ENCODE data around the gene SCRT2.
"Not testable (repeated sequence)": the region's sequence is repeated elsewhere in the genome, so short reads cannot be mapped to it uniquely, and the experiment has no call there.

The SCRT2 gene

GRCh38 chr20:675453-676314 lies at the start of gene SCRT2:
TSS of gene SCRT2 (minus strand) at chr20:675802. CDS start at chr20:675601, 201 bp downstream.
- no peak within 1 kb of the TSS for H3K4me3 ChIP-seq (ENCODE audit: control insufficient read depth, low read depth, low read length)
- no peak for TF ChIP-seq CTCF (IDR thresholded peaks at IDR 0.05; ENCODE audit: control insufficient read depth, insufficient read depth, low read depth, low read length, missing control alignments)
- peak; percentile 10 for DNase-seq (ENCODE audit: low read depth)

GRCh38 chr20:724797-725196 lies 49.2 kb upstream of the SCRT2 start:
- H3K4me3 ChIP-seq (ENCODE audit: control insufficient read depth, low read depth, low read length); DNase-seq (ENCODE audit: low read depth): not testable (repeated sequence)

- H3K4me3 ChIP-seq (ENCODE audit: control insufficient read depth, low read depth, low read length) = no peak overlapping the region
- no peak for DNase-seq (ENCODE audit: low read depth)
- no peak for TF ChIP-seq CTCF (IDR thresholded peaks at IDR 0.05; ENCODE audit: control insufficient read depth, insufficient read depth, low read depth, low read length, missing control alignments)
Observed at GRCh38 chr20:723756-724155, 48.2 kb upstream of the SCRT2 start.

GRCh38 chr20:722822-723644 lies 47.4 kb upstream of the SCRT2 start:
- no peak for TF ChIP-seq CTCF (IDR thresholded peaks at IDR 0.05; ENCODE audit: control insufficient read depth, insufficient read depth, low read depth, low read length, missing control alignments)
- no peak for DNase-seq (ENCODE audit: low read depth)
- no peak overlapping the region for H3K4me3 ChIP-seq (ENCODE audit: control insufficient read depth, low read depth, low read length)

GRCh38 chr20:721876-722275 lies 46.3 kb upstream of the SCRT2 start:
- H3K4me3 ChIP-seq (ENCODE audit: control insufficient read depth, low read depth, low read length) = no peak overlapping the region
- no peak for TF ChIP-seq CTCF (IDR thresholded peaks at IDR 0.05; ENCODE audit: control insufficient read depth, insufficient read depth, low read depth, low read length, missing control alignments)
- no peak for DNase-seq (ENCODE audit: low read depth)

- no peak for TF ChIP-seq CTCF (IDR thresholded peaks at IDR 0.05; ENCODE audit: control insufficient read depth, insufficient read depth, low read depth, low read length, missing control alignments)
- no peak overlapping the region for H3K4me3 ChIP-seq (ENCODE audit: control insufficient read depth, low read depth, low read length)
- no peak for DNase-seq (ENCODE audit: low read depth)
Observed at GRCh38 chr20:719816-720215, 44.2 kb upstream of the SCRT2 start.

GRCh38 chr20:719068-719467 lies 43.5 kb upstream of the SCRT2 start:
- no peak for TF ChIP-seq CTCF (IDR thresholded peaks at IDR 0.05; ENCODE audit: control insufficient read depth, insufficient read depth, low read depth, low read length, missing control alignments)
- no peak for DNase-seq (ENCODE audit: low read depth)
- H3K4me3 ChIP-seq (ENCODE audit: control insufficient read depth, low read depth, low read length) = no peak overlapping the region
